ENCODE results near the gene RNF8.
A peak's percentile ranks its signal among the peaks of the same experiment; 100 is the strongest.
"Not testable (repeated sequence)": the region's sequence is repeated elsewhere in the genome, so short reads cannot be mapped to it uniquely, and the experiment has no call there.

RNF8 gene

DNA sequence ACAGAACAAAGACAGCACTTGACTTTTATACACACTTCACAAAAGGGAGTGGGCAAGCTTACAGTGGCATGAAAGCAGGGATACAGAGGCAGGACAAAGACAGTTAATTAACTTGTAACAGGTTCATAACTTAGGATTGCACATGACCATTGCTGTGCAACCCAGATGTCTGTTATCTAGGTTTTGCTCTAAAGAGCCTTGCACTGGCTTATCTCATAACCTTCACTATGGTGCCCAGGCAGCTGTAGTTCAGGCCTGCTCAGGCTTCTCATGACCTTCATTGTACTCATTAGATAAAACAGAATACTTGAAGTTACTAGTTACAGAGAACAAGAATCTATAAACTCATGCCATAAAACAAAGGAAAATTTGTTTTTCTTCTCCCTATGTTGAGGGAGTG is 47.9 kb downstream of the RNF8 start:
- DNase-seq: not testable (repeated sequence)

DNA sequence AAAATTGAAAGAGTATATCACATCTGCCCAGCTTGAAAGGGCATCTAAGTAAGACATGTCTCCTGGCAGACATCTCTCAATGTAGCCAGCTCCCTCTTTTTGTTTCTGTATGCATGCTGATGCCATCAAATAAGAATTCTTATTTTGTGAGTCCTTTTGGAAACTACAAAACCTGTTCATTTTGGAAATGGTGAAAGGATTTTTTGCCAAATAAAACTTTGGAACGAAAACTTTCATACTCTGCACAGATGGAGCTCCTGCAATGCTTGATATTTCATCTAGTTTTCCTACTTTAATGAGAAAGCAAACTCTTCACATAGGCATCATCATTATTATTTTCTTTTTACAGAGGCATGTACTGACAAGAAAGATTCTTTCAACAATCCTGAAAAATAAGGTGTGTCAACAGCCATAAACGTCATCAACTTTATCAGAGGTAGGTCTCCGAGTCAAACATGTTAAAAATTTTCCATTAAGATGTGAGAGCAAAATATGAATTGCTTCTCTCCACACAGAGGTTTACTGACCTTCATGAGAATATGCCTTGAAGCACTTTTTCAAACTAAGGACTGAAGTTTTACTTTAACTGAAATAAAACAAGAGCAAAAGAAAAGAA is 53.1 kb downstream of the RNF8 start:
- no peak for DNase-seq

DNA sequence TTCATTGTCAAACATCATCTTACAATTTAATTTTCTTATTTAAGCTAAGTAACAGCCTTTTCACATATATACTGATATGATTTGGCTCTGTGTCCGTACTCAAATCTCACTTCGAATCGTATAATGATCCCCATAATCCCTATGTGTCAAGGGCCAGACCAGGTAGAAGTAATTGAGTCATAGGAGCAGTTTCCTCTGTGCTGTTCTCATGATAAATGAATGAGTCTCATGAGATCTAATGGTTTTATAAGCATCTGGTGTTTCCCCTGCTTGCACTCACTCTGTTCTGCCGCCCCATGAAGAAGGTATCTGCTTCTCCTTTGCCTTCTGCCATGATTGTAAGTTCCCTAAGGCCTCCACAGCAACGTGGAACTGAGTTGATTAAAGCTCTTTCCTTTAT is 54.2 kb downstream of the RNF8 start:
- no peak for DNase-seq

DNA sequence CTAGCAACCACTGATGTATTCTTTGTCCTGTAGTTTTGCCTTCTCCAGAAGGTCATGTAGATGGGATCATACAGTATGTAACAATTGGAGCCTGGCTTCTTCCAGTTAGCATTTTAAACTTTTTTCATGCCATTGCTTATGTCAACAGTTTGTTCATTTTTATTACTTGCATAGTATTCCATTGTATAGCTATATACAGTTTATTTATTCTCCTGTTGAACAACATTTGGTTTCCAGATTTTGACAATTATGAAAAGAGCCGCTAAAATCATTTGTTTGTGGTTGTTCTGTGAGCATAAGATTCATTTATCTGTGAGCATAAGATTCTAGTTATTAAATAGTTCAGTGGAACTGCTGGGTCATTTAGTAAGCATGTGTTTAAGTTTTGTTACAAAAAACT is 55.7 kb downstream of the RNF8 start:
- no peak for DNase-seq

GRCh38 chr6:37417393-37417792 is 63.6 kb downstream of the RNF8 start:
- DNase-seq: no peak

DNA sequence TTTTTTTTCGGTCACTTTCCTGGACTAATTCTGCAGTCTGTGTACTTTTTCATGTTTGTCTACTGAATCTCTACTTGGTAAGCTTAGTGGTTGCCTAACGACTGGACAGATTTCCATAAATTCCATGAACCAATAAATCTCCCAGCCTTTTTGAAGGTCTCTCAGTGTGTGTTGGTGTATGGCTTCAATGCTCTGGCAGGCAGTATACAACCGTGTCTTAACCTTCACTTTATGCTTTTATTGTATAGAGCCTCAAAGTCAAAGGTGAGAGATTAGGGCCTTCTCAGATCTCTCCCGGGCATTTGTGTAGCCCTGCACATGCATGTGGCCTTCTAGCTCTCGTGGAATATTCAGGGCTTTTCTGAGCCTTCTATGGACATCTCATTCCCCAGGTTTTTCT is 64.9 kb downstream of the RNF8 start:
- DNase-seq: no peak

GRCh38 chr6:37426058-37426944 is 72.5 kb downstream of the RNF8 start:
- DNase-seq: no peak

DNA sequence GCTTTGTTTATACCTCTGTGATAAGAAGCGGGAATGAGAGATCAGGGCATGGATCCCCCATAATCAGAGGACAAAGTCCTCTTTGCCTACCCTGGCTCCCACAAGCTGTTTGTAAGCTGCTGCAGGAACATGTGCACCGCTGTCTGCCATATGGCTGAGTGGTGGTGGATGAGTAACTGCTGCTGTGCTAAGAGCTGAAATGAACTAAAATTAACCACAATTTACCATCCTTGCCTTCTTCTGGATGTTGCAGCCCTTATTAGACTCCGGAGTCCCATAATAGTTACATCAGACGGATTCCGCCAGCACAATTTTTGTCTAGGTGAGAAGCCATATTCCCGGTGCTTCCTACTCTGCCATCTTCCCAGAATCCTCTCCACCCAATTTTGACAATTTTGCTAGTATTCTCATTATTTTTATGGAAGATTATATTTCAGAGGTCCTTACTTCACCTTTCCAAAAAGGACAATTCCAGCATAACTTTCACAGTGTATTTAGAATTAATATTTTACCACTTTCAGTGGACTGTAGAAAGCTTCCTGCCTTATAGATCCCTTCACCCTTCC is 73.2 kb downstream of the RNF8 start:
- DNase-seq: no peak

GRCh38 chr6:37429352-37429750 is 75.6 kb downstream of the RNF8 start:
- DNase-seq: no peak

GRCh38 chr6:37432590-37432915 is 78.8 kb downstream of the RNF8 start:
- DNase-seq: no peak

GRCh38 chr6:37432916-37433656 is 79.3 kb downstream of the RNF8 start, which contains the start of gene CMTR1:
TSS of gene CMTR1 (plus strand) at chr6:37433221. CDS start at chr6:37435630, 2,409 bp downstream.
- peak; percentile 87 for DNase-seq

DNA sequence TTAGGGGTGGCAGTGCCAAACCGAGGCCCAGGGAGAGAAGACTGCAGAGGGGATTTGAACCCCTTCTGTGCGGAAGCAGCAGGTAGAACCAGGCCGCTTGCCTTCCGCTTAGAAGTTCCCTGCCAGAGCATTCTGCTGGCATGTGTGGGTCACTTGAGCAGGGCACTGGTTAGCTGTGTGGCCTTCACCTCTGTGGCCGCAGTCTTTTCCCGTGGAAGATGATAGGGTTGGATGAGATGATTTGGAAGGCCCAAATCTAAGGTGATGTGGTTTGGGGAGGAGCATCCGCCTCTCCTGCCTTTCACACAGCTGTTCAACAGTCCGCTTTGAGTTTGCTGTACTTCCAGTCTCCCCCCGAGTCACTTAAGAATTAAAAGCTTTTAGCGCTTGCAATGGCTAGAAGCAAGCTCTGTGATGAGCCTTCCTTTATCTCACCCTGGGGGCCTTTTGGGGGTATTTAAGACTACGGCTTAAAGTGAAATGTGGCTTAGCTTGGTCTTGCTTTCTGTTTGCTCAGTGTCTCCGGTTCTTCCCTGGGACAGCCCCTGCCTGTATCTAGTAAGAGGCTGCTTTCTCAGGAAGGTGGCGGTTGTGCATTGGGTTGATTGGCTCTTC is 80.0 kb downstream of the RNF8 start:
- no peak for DNase-seq

- DNase-seq: no peak
Observed at GRCh38 chr6:37435373-37435772, 81.6 kb downstream of the RNF8 start.

DNA sequence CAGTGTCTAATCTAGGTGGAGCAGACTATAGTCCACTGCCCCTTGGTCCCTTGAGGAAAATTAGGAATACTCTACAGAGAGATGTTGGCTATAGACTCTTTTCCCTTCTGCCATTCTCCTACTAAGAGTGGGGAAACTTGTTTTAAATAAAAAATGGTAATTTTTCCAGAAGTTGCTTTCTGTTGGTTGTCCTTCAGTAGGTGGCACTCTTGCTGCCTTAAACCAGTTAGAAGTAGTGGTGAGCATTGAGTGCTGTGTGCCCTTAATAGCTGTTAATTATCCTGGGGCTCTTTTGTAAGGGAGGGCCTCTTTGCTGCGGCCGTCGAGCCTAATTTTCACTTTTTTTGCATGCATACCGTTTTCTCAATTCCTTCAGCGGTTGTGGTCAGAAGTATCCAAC is 82.0 kb downstream of the RNF8 start:
- DNase-seq: no peak

DNA sequence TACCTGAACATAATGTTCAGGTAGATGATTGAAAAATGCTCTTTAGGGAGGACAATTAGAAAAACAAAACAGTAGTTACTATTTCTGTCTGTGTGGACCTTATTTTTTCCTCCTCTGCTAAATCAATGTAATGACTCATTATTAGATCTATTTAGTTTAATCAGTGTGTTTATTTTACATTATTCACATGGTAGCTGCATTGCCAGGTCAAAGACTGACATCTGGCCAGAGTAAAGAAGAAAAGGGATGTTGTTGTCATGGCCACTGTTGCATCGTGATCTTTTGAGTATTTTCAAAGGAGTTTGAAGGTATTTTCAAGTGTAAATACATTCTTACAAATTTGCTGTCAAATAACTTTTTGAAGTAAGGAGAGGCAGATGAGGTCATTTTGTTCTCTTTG is 85.1 kb downstream of the RNF8 start:
- DNase-seq: no peak

- DNase-seq: no peak
Observed at GRCh38 chr6:37441651-37442050, 87.9 kb downstream of the RNF8 start.

DNA sequence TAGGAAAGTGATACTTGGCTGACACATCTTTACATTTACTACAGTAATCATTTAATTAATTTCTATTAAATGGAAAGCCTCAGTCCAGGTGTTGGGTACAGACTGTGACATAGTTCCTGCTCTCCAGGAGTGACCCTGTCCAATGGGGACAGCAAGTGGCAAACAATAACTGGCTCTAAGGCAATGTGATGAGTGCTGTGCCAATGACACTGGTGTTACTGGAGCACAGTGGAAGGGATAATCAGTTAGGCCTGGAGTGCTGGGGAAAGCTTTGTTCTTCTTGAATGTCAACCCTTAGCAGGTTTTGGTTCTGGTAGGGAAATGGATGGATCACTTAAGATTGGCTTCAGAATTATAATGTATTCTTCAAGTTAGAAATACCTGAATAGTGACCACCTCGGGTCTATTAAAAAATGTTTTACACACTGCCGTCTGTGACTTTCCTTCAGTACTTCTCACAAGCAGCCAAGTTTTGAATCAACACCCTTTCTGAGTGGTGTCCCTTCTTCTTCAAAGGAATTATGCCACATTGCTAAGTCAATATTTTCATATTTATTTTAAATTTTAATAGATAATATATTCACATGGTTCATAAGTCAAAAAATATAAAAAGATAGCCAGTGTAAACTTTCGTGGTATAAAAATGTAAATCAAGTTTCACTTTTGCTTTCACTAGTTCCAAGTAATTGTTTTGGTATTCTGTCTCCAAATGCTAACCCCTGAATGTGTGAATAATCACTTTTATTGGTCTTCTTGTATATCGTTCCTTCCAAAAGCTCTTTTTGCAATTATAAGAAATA is 88.8 kb downstream of the RNF8 start:
- no peak for DNase-seq

DNA sequence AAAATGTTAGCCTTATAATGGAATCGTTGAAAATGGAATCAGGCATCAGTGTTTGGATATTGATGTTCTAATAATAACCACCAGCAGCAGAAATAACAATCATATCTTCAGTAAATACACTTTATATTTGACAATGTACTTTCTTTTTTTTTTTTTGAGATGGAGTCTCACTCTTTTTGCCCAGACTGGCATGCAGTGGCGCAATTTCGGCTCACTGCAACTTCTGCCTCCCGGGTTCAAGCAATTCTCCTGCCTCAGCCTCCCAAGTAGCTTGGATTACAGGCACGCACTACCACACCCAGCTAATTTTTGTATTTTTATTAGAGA is 89.4 kb downstream of the RNF8 start:
- DNase-seq: not testable (repeated sequence)

Measured in NCI-H774 (cell line).